Fibroblast of villous mesenchyme (primary cell): ENCODE results near the gene NPDC1. TPM values are rescaled to one million over a fixed set of nuclear protein-coding genes. Genes with fewer than 3 reads are reported as not detected.
A peak's percentile ranks its signal among the peaks of the same experiment; 100 is the strongest.

Experiments used
- DNase-seq: peaks from one replicate; pipeline ENCODE4 v3.0.0-alpha.2; 2010; ENCODE audit warnings: low read depth
- H3K4me3 ChIP-seq: 2 replicates; pipeline ENCODE4 v1.5.1; 2011; ENCODE audit warnings: low read depth, mild to moderate bottlenecking, low read length
- total RNA-seq: library from RNA; depleted of rRNA; stranded (reverse); fragments of >200 nt; gene quantifications from 2 replicates; pipeline ENCODE4 v1.2.3, GENCODE V29; 2012
- TF ChIP-seq, protein P1 (sequence below): IDR thresholded peaks from 2 replicates; pipeline ENCODE4 v1.5.1; 2012; ENCODE audit warnings: low read depth, mild to moderate bottlenecking, low read length; ENCODE audit not compliant: insufficient read depth

The NPDC1 gene, protein sequence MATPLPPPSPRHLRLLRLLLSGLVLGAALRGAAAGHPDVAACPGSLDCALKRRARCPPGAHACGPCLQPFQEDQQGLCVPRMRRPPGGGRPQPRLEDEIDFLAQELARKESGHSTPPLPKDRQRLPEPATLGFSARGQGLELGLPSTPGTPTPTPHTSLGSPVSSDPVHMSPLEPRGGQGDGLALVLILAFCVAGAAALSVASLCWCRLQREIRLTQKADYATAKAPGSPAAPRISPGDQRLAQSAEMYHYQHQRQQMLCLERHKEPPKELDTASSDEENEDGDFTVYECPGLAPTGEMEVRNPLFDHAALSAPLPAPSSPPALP
- 6.4 and 13.0 TPM in 2 replicates for total RNA-seq

DNA sequence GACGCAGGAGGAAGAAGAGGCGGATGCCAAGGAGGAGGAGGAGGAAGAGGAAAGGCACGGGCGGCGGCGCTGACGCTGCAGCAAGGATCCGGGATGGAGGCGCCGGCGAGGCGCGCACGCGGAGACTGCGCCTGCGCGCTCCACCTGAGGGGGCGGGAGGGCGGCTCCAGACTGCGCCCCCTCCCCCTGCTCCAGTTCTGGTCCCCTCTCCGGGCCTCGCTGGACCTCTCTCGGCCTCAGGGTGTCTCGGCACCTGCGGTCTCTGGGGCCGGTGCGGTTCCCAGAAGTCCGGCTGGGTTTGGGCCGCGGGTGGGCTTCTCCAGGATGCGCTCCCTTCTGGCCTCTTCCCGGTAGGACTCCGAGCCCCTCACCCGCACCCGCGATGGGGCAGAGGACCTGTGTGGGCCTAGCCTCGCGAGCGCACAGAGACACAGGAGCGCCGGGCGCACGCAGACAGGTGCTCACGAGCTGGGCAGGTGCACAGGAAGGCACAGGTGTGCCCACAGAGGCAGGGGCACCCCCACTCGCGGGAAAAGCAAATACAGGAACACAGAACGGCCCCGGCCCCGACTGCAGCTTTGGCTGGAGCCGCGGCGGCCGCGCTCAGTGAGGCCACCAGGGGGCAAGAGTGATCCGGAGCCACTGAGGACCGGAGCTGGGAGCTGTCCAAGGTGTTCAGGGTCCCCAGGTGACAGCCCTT is at the start of gene NPDC1:
Gene NPDC1, minus strand, starts transcription at position 90 of the 700 bp plus-strand sequence. CDS start 188 bp downstream, outside the sequence.
- TF ChIP-seq, protein P1, sequence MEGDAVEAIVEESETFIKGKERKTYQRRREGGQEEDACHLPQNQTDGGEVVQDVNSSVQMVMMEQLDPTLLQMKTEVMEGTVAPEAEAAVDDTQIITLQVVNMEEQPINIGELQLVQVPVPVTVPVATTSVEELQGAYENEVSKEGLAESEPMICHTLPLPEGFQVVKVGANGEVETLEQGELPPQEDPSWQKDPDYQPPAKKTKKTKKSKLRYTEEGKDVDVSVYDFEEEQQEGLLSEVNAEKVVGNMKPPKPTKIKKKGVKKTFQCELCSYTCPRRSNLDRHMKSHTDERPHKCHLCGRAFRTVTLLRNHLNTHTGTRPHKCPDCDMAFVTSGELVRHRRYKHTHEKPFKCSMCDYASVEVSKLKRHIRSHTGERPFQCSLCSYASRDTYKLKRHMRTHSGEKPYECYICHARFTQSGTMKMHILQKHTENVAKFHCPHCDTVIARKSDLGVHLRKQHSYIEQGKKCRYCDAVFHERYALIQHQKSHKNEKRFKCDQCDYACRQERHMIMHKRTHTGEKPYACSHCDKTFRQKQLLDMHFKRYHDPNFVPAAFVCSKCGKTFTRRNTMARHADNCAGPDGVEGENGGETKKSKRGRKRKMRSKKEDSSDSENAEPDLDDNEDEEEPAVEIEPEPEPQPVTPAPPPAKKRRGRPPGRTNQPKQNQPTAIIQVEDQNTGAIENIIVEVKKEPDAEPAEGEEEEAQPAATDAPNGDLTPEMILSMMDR: peak; percentile 86
- peak within 1 kb of the TSS; percentile 60 for H3K4me3 ChIP-seq
- DNase-seq: peak; percentile 70

DNA sequence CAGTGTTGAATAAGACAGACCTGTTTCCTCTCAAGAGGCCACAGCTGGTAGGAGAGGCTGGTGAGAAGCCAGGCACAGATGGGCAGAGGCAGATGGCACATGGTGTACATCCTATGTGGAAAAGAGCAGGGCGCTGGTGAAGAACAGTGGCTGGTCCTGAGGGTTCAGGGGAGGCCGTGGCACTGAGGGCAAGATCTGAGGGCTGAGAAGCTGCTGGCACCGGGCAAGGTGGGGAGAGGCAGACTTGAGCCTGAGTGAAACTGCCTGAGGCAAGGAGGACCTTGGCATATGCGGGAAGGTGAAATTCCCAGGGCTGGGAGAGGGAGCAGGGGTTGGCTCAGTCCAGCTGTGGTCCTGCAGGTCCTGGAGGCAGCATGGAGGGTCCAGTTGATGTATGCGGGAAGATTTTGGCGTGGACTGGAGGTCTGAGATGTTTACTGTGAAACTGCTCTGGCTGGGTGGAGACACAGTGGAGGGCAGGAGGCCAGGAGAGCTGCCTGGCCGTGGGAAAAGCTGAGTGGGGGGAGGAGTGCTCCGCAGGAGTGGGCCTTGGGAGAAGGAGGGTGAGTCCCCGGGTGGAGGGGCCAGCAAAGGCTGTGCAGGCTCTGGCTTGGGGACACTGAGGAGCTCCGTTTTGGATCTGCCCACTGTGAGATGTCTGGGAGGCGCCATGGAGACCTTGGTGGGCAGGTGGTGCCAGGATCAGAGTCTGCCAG is 43.4 kb upstream of the NPDC1 start:
- DNase-seq: no peak
- H3K4me3 ChIP-seq: no peak overlapping the region

DNA sequence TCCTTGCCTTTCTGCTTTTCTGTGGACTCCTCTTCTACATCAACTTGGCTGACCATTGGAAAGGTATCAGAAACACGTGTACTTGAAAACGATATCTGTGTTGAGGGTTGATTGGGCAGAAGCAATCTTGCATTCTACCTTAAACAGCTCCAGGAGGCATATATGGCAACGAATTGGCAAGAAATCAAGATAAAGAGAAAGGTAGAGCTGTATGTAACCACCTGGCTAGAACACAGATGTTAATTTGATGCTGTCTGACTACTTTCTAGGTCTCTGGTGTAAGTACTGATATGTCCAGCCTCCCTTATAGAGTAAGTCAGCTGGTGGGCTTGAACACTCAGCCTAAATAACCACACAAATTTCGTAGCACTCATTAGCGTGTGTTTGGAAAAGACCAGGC is 42.1 kb upstream of the NPDC1 start:
- H3K4me3 ChIP-seq: no peak overlapping the region
- no peak for DNase-seq
- TF ChIP-seq, protein P1: no peak

More for the DNA sequence above, 43.4 kb upstream of the NPDC1 start:
- TF ChIP-seq, protein P1: no peak

DNA sequence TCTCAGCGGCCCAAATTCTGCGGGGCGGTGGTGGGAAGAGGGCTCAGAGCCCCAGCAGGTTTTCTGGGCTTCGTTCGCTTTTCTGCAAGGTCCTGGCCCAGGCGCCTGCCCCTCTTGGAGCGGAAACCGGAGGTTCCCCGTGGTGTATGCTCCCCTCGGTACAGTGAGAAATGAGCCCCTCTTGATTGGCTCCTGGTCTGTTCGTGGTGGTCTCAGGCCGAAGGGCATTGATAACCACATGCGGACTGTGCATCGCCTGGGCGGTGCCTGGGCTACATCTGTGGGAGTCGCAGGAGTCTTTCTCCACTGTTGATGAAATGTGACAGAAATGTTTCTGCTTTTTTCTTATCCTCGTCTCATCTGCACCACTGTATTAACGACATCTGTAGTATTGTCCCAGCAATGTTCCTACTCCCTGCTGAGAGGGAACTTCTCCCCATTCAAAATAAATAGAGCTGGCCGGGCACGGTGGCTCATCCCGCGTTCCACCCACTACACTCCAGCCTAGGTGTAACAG is 41.5 kb upstream of the NPDC1 start:
- no peak for DNase-seq
- TF ChIP-seq, protein P1: no peak
- peak overlapping the region; percentile 80 for H3K4me3 ChIP-seq

DNA sequence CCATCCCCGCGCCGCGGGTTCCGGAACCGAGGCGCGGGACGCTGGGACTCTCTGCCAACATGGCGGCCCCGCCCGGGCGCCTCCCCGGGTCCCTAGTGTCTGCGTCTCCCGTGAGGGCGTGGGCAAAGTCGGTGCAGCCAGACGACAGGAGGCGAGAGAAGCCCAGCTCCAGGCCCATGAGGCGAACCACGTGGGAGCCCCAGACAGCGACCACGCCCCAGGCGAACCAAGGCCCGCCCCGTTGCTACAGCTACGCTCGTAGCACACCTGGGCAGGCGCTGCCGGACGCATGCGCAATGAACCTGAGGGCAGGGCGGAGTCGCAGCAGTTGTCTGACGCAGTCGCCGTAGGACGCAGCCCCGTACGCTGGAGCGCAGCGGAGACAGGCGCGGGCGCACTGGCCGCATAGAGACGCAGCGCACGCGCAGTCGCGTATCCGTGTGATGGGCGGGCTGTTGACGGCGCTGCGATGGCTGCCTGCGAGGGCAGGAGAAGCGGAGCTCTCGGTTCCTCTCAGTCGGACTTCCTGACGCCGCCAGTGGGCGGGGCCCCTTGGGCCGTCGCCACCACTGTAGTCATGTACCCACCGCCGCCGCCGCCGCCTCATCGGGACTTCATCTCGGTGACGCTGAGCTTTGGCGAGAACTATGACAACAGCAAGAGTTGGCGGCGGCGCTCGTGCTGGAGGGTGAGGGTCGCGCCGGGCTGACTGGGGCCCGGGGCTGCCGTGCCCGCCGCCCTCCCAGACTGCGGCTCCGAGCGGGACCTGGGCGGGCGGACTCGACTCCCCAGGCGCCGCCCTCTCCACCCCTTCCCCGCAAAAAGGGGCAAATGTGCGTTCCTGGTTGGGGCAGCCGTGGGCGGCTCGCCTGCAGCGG is 40.8 kb upstream of the NPDC1 start, which contains the start of gene MAN1B1:
Gene MAN1B1, plus strand, starts transcription at position 455 of the 878 bp plus-strand sequence. Its CDS starts 15 bp downstream, at position 470.
- DNase-seq: peak; percentile 99
- TF ChIP-seq, protein P1: no peak

More for the DNA sequence above, 40.8 kb upstream of the NPDC1 start, which contains the start of gene MAN1B1:
- H3K4me3 ChIP-seq: peak within 1 kb of the TSS; percentile 80
